GM23338 (cell line): ENCODE measurements around the gene PTER. TPM values are rescaled to one million over a fixed set of nuclear protein-coding genes. Genes with fewer than 3 reads are reported as not detected.

Source experiments
- ATAC-seq: fragments of 200-7000 bp; cut with Tn5 transposase; 3 replicates; pipeline ENCODE4 v1.9.1; 2020
- DNase-seq: peaks from one replicate; pipeline ENCODE4 v3.0.0-alpha.2; 2015; ENCODE audit warnings: low spot score
- H2AFZ ChIP-seq: fragments of 200-600 bp; sonication (generic); 2 replicates; pipeline ENCODE4 v1.8.0; 2016; ENCODE audit warnings: antibody characterized with exemption, mild to moderate bottlenecking, moderate library complexity
- H3F3A ChIP-seq: fragments of 200-600 bp; sonication (generic); replicated peaks from 2 replicates; pipeline ENCODE4 v1.8.0; 2017; ENCODE audit warnings: antibody characterized with exemption, mixed run types, low read depth
- H3K27ac ChIP-seq: fragments of 200-600 bp; sonication (generic); 2 replicates; pipeline ENCODE4 v1.6.1; 2016; ENCODE audit warnings: low read depth
- H3K27me3 ChIP-seq: fragments of 200-600 bp; sonication (generic); 2 replicates; pipeline ENCODE4 v1.8.0; 2016; ENCODE audit warnings: mild to moderate bottlenecking, mixed run types, moderate library complexity; ENCODE audit not compliant: insufficient read depth
- H3K36me3 ChIP-seq: fragments of 200-600 bp; sonication (generic); 2 replicates; pipeline ENCODE4 v1.8.0; 2016; ENCODE audit warnings: mild to moderate bottlenecking; ENCODE audit not compliant: insufficient read depth
- H3K4me1 ChIP-seq: fragments of 200-600 bp; sonication (generic); 2 replicates; pipeline ENCODE4 v1.8.0; 2016; ENCODE audit warnings: mild to moderate bottlenecking, moderate library complexity; ENCODE audit not compliant: insufficient read depth
- H3K4me2 ChIP-seq: fragments of 200-600 bp; sonication (generic); 2 replicates; pipeline ENCODE4 v1.7.1; 2017; ENCODE audit warnings: mixed run types
- H3K4me3 ChIP-seq: fragments of 200-600 bp; sonication (generic); 2 replicates; pipeline ENCODE4 v1.6.1; 2016; ENCODE audit warnings: mixed run types
- H3K79me2 ChIP-seq: fragments of 200-600 bp; sonication (generic); replicated peaks from 2 replicates; pipeline ENCODE4 v1.8.0; 2017; ENCODE audit warnings: mild to moderate bottlenecking; ENCODE audit not compliant: insufficient read depth
- H3K9me2 ChIP-seq: fragments of 200-600 bp; sonication (generic); 2 replicates; pipeline ENCODE4 v1.8.0; 2017; ENCODE audit not compliant: insufficient read depth
- H4K20me1 ChIP-seq: fragments of 200-600 bp; sonication (generic); replicated peaks from 2 replicates; pipeline ENCODE4 v1.8.0; 2017; ENCODE audit warnings: mild to moderate bottlenecking; ENCODE audit not compliant: insufficient read depth
- H3K27ac Mint-ChIP-seq: 2 replicates; pipeline ENCODE4 v1.8.0; 2020; ENCODE audit warnings: inconsistent platforms, mild to moderate bottlenecking, moderate library complexity, mixed read lengths
- H3K27me3 Mint-ChIP-seq: 3 replicates; pipeline ENCODE4 v1.8.0; 2022; ENCODE audit warnings: low read depth, mild to moderate bottlenecking, moderate library complexity, mixed read lengths, inconsistent platforms; ENCODE audit not compliant: insufficient read depth, poor library complexity
- H3K36me3 Mint-ChIP-seq: 3 replicates; pipeline ENCODE4 v1.8.0; 2021; ENCODE audit warnings: low read depth, mild to moderate bottlenecking, inconsistent platforms, moderate library complexity, mixed read lengths
- H3K4me1 Mint-ChIP-seq: 3 replicates; pipeline ENCODE4 v1.8.0; 2020; ENCODE audit warnings: mild to moderate bottlenecking, inconsistent platforms, mixed read lengths
- H3K4me3 Mint-ChIP-seq: 3 replicates; pipeline ENCODE4 v1.8.0; 2021; ENCODE audit warnings: moderate library complexity, mild to moderate bottlenecking, inconsistent platforms, mixed read lengths
- H3K9me3 Mint-ChIP-seq: 3 replicates; pipeline ENCODE4 v1.8.0; 2020; ENCODE audit warnings: moderate library complexity, mild to moderate bottlenecking, inconsistent platforms, mixed read lengths
- CREB1 ChIP-seq: fragments of 250-450 bp; sonication (Bioruptor Pico); IDR thresholded peaks from 2 replicates; pipeline ENCODE4 v1.5.0; 2020; ENCODE audit warnings: low read depth, mild to moderate bottlenecking, moderate library complexity
- EZH2 ChIP-seq: fragments of 200-600 bp; sonication (generic); IDR thresholded peaks from one replicate; pipeline ENCODE4 v1.8.0; 2017; ENCODE audit warnings: antibody characterized with exemption, mild to moderate bottlenecking, low read depth; ENCODE audit not compliant: unreplicated experiment
- EZH2phosphoT487 ChIP-seq: fragments of 200-600 bp; sonication (generic); IDR thresholded peaks from one replicate; pipeline ENCODE4 v1.8.1; 2018; ENCODE audit warnings: antibody characterized with exemption; ENCODE audit not compliant: unreplicated experiment
- JUNB ChIP-seq: IDR thresholded peaks from one replicate; pipeline ENCODE4 v1.6.1; 2016; ENCODE audit warnings: antibody characterized with exemption; ENCODE audit not compliant: unreplicated experiment
- NANOG ChIP-seq: IDR thresholded peaks from 2 replicates; pipeline ENCODE4 v1.6.1; 2016; ENCODE audit warnings: antibody characterized with exemption, borderline replicate concordance
- STAT1 ChIP-seq: IDR thresholded peaks from one replicate; pipeline ENCODE4 v1.6.1; 2016; ENCODE audit warnings: antibody characterized with exemption; ENCODE audit not compliant: unreplicated experiment
- polyA plus RNA-seq: library from polyadenylated mRNA; unstranded; fragments of >200 nt; fragmentation: Nextera tagmentation; extraction: Ambion mirVana; gene quantifications from 2 replicates; pipeline ENCODE4 v1.2.1, GENCODE V29; 2016
- total RNA-seq: library from RNA; depleted of rRNA; stranded (reverse); fragments of >200 nt; shearing (Covaris generic); gene quantifications from 2 replicates; pipeline ENCODE4 v1.2.3, GENCODE V29; 2014
- TF ChIP-seq, protein P1 (sequence below): fragments of 250-450 bp; sonication (Bioruptor Pico); IDR thresholded peaks from 2 replicates; pipeline ENCODE4 v1.5.0; 2020; ENCODE audit warnings: mild to moderate bottlenecking, moderate library complexity
- TF ChIP-seq, protein P2 (sequence below): IDR thresholded peaks from 2 replicates; pipeline ENCODE4 v1.6.1; 2016; ENCODE audit warnings: antibody characterized with exemption
- TF ChIP-seq, protein P3 (sequence below): IDR thresholded peaks from one replicate; pipeline ENCODE4 v1.6.1; 2018; ENCODE audit warnings: antibody characterized with exemption; ENCODE audit not compliant: unreplicated experiment
- TF ChIP-seq, protein P4 (sequence below), 2 experiments: fragments of 200-600 bp in 1 of 2; sonication (generic) in 1 of 2; conservative IDR thresholded peaks; 2 replicates each; pipeline versions ENCODE4 v1.5.1 to v1.6.1; 2016 to 2017; ENCODE audit warnings: antibody characterized with exemption in 2 of 2, low read depth in 2 of 2, mild to moderate bottlenecking in 2 of 2, moderate library complexity in 1 of 2

PTER gene
- total and polyA plus RNA-seq, 2 experiments from 2014 or later: 4.8 to 4.9 TPM

DNA sequence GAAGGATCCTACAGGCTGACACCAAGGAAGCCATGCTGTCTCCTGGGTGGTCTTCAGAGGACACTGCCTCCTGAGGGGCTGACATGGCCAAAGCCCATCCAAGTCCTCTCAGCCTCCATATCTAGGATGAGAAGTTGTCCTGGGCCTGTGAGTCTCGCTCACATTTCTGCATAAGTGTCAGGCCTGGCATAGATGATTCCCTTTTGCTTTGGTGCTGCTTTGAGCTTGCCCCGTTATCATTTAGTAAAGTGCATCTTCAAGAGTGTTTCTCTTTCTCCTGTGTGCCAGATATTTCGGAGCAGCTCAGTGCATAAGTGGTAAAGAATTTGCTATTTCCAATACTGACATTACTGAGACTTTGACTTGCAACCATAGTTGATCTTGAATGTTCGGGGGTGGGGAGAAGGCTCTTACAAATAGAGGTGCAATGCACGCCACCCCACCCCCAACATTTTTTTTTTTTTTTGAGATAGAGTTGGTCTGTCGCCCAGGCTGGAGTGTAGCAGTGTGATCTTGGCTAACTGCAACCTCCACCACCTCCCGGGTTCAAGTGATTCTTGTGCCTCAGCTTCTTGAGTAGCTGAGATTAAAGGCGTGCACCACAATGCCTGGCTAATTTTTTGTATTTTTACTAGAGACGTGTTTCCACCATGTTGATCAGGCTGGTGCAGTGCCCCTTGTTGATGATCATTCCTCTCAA lies 9.1 kb downstream of the PTER start (continued):
- TF ChIP-seq, protein P1, sequence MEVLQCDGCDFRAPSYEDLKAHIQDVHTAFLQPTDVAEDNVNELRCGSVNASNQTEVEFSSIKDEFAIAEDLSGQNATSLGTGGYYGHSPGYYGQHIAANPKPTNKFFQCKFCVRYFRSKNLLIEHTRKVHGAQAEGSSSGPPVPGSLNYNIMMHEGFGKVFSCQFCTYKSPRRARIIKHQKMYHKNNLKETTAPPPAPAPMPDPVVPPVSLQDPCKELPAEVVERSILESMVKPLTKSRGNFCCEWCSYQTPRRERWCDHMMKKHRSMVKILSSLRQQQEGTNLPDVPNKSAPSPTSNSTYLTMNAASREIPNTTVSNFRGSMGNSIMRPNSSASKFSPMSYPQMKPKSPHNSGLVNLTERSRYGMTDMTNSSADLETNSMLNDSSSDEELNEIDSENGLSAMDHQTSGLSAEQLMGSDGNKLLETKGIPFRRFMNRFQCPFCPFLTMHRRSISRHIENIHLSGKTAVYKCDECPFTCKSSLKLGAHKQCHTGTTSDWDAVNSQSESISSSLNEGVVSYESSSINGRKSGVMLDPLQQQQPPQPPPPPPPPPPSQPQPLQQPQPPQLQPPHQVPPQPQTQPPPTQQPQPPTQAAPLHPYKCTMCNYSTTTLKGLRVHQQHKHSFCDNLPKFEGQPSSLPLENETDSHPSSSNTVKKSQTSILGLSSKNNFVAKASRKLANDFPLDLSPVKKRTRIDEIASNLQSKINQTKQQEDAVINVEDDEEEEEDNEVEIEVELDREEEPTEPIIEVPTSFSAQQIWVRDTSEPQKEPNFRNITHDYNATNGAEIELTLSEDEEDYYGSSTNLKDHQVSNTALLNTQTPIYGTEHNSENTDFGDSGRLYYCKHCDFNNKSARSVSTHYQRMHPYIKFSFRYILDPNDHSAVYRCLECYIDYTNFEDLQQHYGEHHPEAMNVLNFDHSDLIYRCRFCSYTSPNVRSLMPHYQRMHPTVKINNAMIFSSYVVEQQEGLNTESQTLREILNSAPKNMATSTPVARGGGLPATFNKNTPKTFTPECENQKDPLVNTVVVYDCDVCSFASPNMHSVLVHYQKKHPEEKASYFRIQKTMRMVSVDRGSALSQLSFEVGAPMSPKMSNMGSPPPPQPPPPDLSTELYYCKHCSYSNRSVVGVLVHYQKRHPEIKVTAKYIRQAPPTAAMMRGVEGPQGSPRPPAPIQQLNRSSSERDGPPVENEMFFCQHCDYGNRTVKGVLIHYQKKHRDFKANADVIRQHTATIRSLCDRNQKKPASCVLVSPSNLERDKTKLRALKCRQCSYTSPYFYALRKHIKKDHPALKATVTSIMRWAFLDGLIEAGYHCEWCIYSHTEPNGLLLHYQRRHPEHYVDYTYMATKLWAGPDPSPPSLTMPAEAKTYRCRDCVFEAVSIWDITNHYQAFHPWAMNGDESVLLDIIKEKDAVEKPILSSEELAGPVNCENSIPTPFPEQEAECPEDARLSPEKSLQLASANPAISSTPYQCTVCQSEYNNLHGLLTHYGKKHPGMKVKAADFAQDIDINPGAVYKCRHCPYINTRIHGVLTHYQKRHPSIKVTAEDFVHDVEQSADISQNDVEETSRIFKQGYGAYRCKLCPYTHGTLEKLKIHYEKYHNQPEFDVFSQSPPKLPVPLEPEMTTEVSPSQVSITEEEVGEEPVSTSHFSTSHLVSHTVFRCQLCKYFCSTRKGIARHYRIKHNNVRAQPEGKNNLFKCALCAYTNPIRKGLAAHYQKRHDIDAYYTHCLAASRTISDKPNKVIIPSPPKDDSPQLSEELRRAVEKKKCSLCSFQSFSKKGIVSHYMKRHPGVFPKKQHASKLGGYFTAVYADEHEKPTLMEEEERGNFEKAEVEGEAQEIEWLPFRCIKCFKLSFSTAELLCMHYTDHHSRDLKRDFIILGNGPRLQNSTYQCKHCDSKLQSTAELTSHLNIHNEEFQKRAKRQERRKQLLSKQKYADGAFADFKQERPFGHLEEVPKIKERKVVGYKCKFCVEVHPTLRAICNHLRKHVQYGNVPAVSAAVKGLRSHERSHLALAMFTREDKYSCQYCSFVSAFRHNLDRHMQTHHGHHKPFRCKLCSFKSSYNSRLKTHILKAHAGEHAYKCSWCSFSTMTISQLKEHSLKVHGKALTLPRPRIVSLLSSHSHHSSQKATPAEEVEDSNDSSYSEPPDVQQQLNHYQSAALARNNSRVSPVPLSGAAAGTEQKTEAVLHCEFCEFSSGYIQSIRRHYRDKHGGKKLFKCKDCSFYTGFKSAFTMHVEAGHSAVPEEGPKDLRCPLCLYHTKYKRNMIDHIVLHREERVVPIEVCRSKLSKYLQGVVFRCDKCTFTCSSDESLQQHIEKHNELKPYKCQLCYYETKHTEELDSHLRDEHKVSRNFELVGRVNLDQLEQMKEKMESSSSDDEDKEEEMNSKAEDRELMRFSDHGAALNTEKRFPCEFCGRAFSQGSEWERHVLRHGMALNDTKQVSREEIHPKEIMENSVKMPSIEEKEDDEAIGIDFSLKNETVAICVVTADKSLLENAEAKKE (CRISPR knock-in tag): no peak
- TF ChIP-seq JUNB: no peak

DNA sequence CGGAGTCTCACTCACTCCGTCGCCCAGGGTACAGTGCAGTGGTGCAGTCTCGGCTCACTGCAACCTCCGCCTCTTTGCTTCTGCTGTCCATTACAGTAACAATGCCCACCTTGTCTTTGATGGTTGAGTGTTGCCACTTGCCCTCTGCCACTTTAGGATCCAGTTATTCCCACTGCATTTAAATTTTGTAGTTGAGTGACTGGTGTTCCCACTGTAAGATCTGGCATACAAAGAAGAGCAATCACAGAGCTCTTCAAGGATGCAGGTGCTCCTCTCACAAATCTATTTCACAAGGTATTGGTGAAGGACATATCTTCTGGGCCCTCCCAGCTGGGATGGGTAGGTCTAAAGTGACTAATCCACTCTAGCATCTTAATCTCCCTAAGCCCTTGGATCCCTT lies 12.6 kb downstream of the PTER start:
- DNase-seq (no peak), ATAC-seq (no peak)
- Mint-ChIP-seq H3K4me3 (no peak overlapping the region), H3K36me3 (peaks cover 6% of the 10 kb centered on the region; the same call in 1 of the 3 replicates), H3K27ac (no peak overlapping the region), H3K27me3 (no peaks in the 10 kb centered on the region), H3K4me1 (peaks cover 6% of the 10 kb centered on the region; the same call in 2 of the 3 replicates), H3K9me3 (peaks cover 4% of the 10 kb centered on the region; the same call in 1 of the 3 replicates)
- Histone ChIP-seq H3K27me3 (no peaks in the 10 kb centered on the region), H3K36me3 (no peaks in the 10 kb centered on the region), H3F3A (no peaks in the 10 kb centered on the region), H3K4me2 (no peak overlapping the region), H2AFZ (no peak overlapping the region), H3K4me3 (no peak overlapping the region), H4K20me1 (no peaks in the 10 kb centered on the region), H3K27ac (no peak overlapping the region), H3K4me1 (no peaks in the 10 kb centered on the region), H3K9me2 (no peaks in the 10 kb centered on the region), H3K79me2 (no peaks in the 10 kb centered on the region)
- TF ChIP-seq EZH2 (no peak), NANOG (no peak), EZH2phosphoT487 (no peak), STAT1 (no peak), JUNB (no peak), CREB1 (CRISPR knock-in tag) (no peak)
- TF ChIP-seq, protein P2, sequence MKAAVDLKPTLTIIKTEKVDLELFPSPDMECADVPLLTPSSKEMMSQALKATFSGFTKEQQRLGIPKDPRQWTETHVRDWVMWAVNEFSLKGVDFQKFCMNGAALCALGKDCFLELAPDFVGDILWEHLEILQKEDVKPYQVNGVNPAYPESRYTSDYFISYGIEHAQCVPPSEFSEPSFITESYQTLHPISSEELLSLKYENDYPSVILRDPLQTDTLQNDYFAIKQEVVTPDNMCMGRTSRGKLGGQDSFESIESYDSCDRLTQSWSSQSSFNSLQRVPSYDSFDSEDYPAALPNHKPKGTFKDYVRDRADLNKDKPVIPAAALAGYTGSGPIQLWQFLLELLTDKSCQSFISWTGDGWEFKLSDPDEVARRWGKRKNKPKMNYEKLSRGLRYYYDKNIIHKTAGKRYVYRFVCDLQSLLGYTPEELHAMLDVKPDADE: no peak
- TF ChIP-seq, protein P3, sequence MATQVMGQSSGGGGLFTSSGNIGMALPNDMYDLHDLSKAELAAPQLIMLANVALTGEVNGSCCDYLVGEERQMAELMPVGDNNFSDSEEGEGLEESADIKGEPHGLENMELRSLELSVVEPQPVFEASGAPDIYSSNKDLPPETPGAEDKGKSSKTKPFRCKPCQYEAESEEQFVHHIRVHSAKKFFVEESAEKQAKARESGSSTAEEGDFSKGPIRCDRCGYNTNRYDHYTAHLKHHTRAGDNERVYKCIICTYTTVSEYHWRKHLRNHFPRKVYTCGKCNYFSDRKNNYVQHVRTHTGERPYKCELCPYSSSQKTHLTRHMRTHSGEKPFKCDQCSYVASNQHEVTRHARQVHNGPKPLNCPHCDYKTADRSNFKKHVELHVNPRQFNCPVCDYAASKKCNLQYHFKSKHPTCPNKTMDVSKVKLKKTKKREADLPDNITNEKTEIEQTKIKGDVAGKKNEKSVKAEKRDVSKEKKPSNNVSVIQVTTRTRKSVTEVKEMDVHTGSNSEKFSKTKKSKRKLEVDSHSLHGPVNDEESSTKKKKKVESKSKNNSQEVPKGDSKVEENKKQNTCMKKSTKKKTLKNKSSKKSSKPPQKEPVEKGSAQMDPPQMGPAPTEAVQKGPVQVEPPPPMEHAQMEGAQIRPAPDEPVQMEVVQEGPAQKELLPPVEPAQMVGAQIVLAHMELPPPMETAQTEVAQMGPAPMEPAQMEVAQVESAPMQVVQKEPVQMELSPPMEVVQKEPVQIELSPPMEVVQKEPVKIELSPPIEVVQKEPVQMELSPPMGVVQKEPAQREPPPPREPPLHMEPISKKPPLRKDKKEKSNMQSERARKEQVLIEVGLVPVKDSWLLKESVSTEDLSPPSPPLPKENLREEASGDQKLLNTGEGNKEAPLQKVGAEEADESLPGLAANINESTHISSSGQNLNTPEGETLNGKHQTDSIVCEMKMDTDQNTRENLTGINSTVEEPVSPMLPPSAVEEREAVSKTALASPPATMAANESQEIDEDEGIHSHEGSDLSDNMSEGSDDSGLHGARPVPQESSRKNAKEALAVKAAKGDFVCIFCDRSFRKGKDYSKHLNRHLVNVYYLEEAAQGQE: no peak
- TF ChIP-seq, protein P4, sequence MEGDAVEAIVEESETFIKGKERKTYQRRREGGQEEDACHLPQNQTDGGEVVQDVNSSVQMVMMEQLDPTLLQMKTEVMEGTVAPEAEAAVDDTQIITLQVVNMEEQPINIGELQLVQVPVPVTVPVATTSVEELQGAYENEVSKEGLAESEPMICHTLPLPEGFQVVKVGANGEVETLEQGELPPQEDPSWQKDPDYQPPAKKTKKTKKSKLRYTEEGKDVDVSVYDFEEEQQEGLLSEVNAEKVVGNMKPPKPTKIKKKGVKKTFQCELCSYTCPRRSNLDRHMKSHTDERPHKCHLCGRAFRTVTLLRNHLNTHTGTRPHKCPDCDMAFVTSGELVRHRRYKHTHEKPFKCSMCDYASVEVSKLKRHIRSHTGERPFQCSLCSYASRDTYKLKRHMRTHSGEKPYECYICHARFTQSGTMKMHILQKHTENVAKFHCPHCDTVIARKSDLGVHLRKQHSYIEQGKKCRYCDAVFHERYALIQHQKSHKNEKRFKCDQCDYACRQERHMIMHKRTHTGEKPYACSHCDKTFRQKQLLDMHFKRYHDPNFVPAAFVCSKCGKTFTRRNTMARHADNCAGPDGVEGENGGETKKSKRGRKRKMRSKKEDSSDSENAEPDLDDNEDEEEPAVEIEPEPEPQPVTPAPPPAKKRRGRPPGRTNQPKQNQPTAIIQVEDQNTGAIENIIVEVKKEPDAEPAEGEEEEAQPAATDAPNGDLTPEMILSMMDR (conservative IDR thresholded peaks at IDR 0.05; ENCODE audit: low read depth in 2 of 2): no peak
